Measurements from ENCODE around the gene BICD1. TPM values are rescaled to one million over a fixed set of nuclear protein-coding genes. Genes with fewer than 3 reads are reported as not detected.

The BICD1 gene
- total and polyA plus RNA-seq, 2 donors (not counting 3 experiments of a cell fraction or from before 2014, with no cell fraction given), result 12.2 to 51.0 TPM

- FAIRE-seq, result no peak
- Histone ChIP-seq H3K9me3 (replicated peaks; ENCODE audit: control insufficient read depth, insufficient read depth, low read length) (no peaks in the 10 kb centered on the region), H3K79me2 (ENCODE audit: control insufficient read depth, insufficient read depth, low read length) (no peaks in the 10 kb centered on the region)
Observed at GRCh38 chr12:32257695-32258496, 151.2 kb downstream of the BICD1 start.

More at GRCh38 chr12:32257695-32258496, 151.2 kb downstream of the BICD1 start:
- Histone ChIP-seq H3K27ac (ENCODE audit: insufficient read depth, low read depth, low read length) (no peak overlapping the region), H2AFZ (ENCODE audit: low read depth, low read length) (no peak overlapping the region), H3K4me3 (replicated peaks in 1 of 3; ENCODE audit: insufficient read depth in 1 of 3, low read depth in 1 of 3, low read length in 3 of 3) (no peak overlapping the region), H4K20me1 (replicated peaks; ENCODE audit: control insufficient read depth, extremely low read depth, insufficient read depth, low read length) (no peaks in the 10 kb centered on the region), H3K9ac (replicated peaks; ENCODE audit: extremely low read depth, insufficient read depth, low read length) (no peak overlapping the region), H3K4me2 (ENCODE audit: insufficient read depth, low read length) (no peak overlapping the region), H3K9me1 (replicated peaks; ENCODE audit: control insufficient read depth, extremely low read depth, insufficient read depth, low read length) (no peaks in the 10 kb centered on the region), H3K36me3 (ENCODE audit: control insufficient read depth in 2 of 2, extremely low read depth in 1 of 2, insufficient read depth in 2 of 2, low read length in 2 of 2) (no peaks in the 10 kb centered on the region), H3K27me3 (ENCODE audit: control insufficient read depth in 2 of 2, insufficient read depth in 2 of 2, low read length in 2 of 2) (no peaks in the 10 kb centered on the region), H3K4me1 (ENCODE audit: control insufficient read depth, extremely low read depth, insufficient read depth, low read length) (peaks cover 6% of the 10 kb centered on the region)
- no TSS peak for BruUV-seq (replicated peaks)
- TF ChIP-seq CTCF (IDR thresholded peaks at IDR 0.05; ENCODE audit: extremely low read depth in 1 of 2, insufficient read depth in 1 of 2, low read depth in 1 of 2, low read length in 2 of 2) (no peak), JUN (IDR thresholded peaks at IDR 0.05; ENCODE audit: borderline replicate concordance, insufficient read depth, insufficient read length, low read depth) (no peak), MAX (IDR thresholded peaks at IDR 0.05; ENCODE audit: insufficient read depth, insufficient read length) (no peak), POLR2A (IDR thresholded peaks at IDR 0.05; ENCODE audit: low read depth, low read length) (no peak), MYC (IDR thresholded peaks at IDR 0.05; ENCODE audit: low read depth, low read length) (no peak), EZH2 (IDR thresholded peaks at IDR 0.05; ENCODE audit: borderline replicate concordance, low read depth, low read length, severe bottlenecking) (no peak)
- ChIA-PET CTCF (no interaction called here), POLR2A (no interaction called here)
- no peak for DNase-seq (ENCODE audit: low read depth, low spot score)
- intact Hi-C loops (cut with micrococcal nuclease), result no loop called here
- dilution Hi-C loops (cut with MboI; ENCODE audit: extremely low pct_ligation_motif_present, low sequenced_read_pairs), result no loop called here
